SK-N-SH (cell line): ENCODE measurements around the gene EVX1. TPM values are rescaled to one million over a fixed set of nuclear protein-coding genes. Genes with fewer than 3 reads are reported as not detected.

Experiments used
- CTCF ChIA-PET: fragments of 300-600, 350-600 bp; formaldehyde crosslinking; extraction: SDS; loops from one replicate; lab custom pipeline; 2021; lab: Yijun Ruan, JAX
- POLR2A ChIA-PET: fragments of 350-600 bp; sonication (Branson Sonifier 250); formaldehyde crosslinking; extraction: SDS; loops from one replicate; lab custom pipeline; 2020; ENCODE audit warnings: antibody characterized with exemption, inconsistent platforms; lab: Yijun Ruan, JAX
- DNase-seq: peaks from one replicate; pipeline ENCODE4 v3.0.0; 2012
- H2AFZ ChIP-seq: fragments of 200-600 bp; sonication (generic); 2 replicates; pipeline ENCODE4 v1.8.1; 2016; ENCODE audit warnings: antibody characterized with exemption, mild to moderate bottlenecking, low read depth
- H3F3A ChIP-seq: fragments of 200-600 bp; sonication (generic); replicated peaks from 2 replicates; pipeline ENCODE3; 2016; ENCODE audit warnings: antibody characterized with exemption, mild to moderate bottlenecking; ENCODE audit not compliant: insufficient read depth
- H3K27ac ChIP-seq, 2 experiments: fragments of 200-500 bp in 1 of 2; fragments of 200-600 bp in 1 of 2; sonication (Bioruptor generic) in 1 of 2; sonication (generic), shearing (Covaris generic) in 1 of 2; 2 replicates each; pipeline versions ENCODE4 v1.5.1 to v1.6.1; 2014 to 2016; ENCODE audit warnings: low read depth in 2 of 2, inconsistent platforms in 1 of 2, low read length in 1 of 2, mild to moderate bottlenecking in 1 of 2, mixed read lengths in 1 of 2
- H3K27me3 ChIP-seq: fragments of 200-600 bp; sonication (generic), shearing (Covaris generic); 2 replicates; pipeline ENCODE4 v1.6.1; 2016; ENCODE audit warnings: mixed run types; ENCODE audit not compliant: insufficient read depth
- H3K36me3 ChIP-seq, 2 experiments: fragments of 200-500 bp in 1 of 2; fragments of 200-600 bp in 1 of 2; sonication (Bioruptor generic) in 1 of 2; sonication (generic) in 1 of 2; replicated peaks in 1 of 2; 2 replicates each; pipeline versions ENCODE3 to v1.5.1; 2014 to 2016; ENCODE audit warnings: low read length in 1 of 2, mild to moderate bottlenecking in 1 of 2; ENCODE audit not compliant: insufficient read depth in 2 of 2, control insufficient read depth in 1 of 2
- H3K4me1 ChIP-seq, 2 experiments: fragments of 200-500 bp in 1 of 2; fragments of 200-600 bp in 1 of 2; sonication (Bioruptor generic) in 1 of 2; sonication (generic), shearing (Covaris generic) in 1 of 2; 2 replicates each; pipeline versions ENCODE4 v1.5.1 to v1.6.1; 2014 to 2016; ENCODE audit warnings: low read depth in 1 of 2, low read length in 1 of 2, mixed run types in 1 of 2; ENCODE audit not compliant: insufficient read depth in 2 of 2, control insufficient read depth in 1 of 2
- H3K4me2 ChIP-seq: fragments of 200-600 bp; sonication (generic), shearing (Covaris generic); 2 replicates; pipeline ENCODE4 v1.6.1; 2017; ENCODE audit warnings: mixed run types
- H3K4me3 ChIP-seq, 2 experiments: fragments of 200-500 bp in 1 of 2; fragments of 200-600 bp in 1 of 2; sonication (Bioruptor generic) in 1 of 2; sonication (generic), shearing (Covaris generic) in 1 of 2; 2 replicates each; pipeline versions ENCODE4 v1.5.1 to v1.8.1; 2014 to 2016; ENCODE audit warnings: low read depth in 2 of 2, inconsistent platforms in 1 of 2, low read length in 1 of 2, mild to moderate bottlenecking in 1 of 2, mixed read lengths in 1 of 2, moderate library complexity in 1 of 2
- H3K79me2 ChIP-seq: fragments of 200-600 bp; sonication (generic); 2 replicates; pipeline ENCODE4 v1.8.1; 2017; ENCODE audit warnings: mild to moderate bottlenecking; ENCODE audit not compliant: insufficient read depth
- H3K9ac ChIP-seq: fragments of 200-600 bp; sonication (generic); 2 replicates; pipeline ENCODE4 v1.6.1; 2017; ENCODE audit warnings: mixed run types
- H3K9me2 ChIP-seq: fragments of 200-600 bp; sonication (generic); 2 replicates; pipeline ENCODE4 v1.6.1; 2017; ENCODE audit warnings: mixed run types
- H3K9me3 ChIP-seq: fragments of 200-600 bp; sonication (generic); 2 replicates; pipeline ENCODE4 v1.6.1; 2017; ENCODE audit warnings: mixed run types, mild to moderate bottlenecking, moderate library complexity
- H4K20me1 ChIP-seq: fragments of 200-600 bp; sonication (generic); 2 replicates; pipeline ENCODE4 v1.6.1; 2017; ENCODE audit warnings: mild to moderate bottlenecking, mixed run types; ENCODE audit not compliant: insufficient read depth
- CHD2 ChIP-seq: fragments of 150-350 bp; IDR thresholded peaks from 2 replicates; pipeline ENCODE4 v1.6.1; 2018; ENCODE audit warnings: low read length; ENCODE audit not compliant: partially characterized antibody
- EP300 ChIP-seq, 2 experiments: IDR thresholded peaks; 2 replicates each; pipeline versions ENCODE4 v1.4.0 to v1.6.1; 2012; ENCODE audit warnings: borderline replicate concordance in 1 of 2, low read depth in 1 of 2, low read length in 1 of 2
- FOSL2 ChIP-seq: IDR thresholded peaks from 2 replicates; pipeline ENCODE4 v1.4.0; 2012; ENCODE audit warnings: low read depth, mild to moderate bottlenecking, moderate library complexity, borderline replicate concordance
- FOXM1 ChIP-seq: IDR thresholded peaks from 2 replicates; pipeline ENCODE4 v1.4.0; 2012; ENCODE audit warnings: low read depth, mild to moderate bottlenecking
- GABPA ChIP-seq: IDR thresholded peaks from 2 replicates; pipeline ENCODE4 v1.4.0; 2012; ENCODE audit warnings: low read depth, mild to moderate bottlenecking
- GATA2 ChIP-seq: sonication (generic); formaldehyde crosslinking; IDR thresholded peaks from 2 replicates; pipeline ENCODE4 v1.5.0; 2020; ENCODE audit warnings: mild to moderate bottlenecking, missing genetic modification reagents
- MEF2A ChIP-seq: IDR thresholded peaks from 2 replicates; pipeline ENCODE4 v1.4.0; 2012; ENCODE audit warnings: low read depth, borderline replicate concordance
- NFIC ChIP-seq: IDR thresholded peaks from 2 replicates; pipeline ENCODE4 v1.4.0; 2012; ENCODE audit warnings: borderline replicate concordance
- NRF1 ChIP-seq: IDR thresholded peaks from 2 replicates; pipeline ENCODE4 v1.6.1; 2012; ENCODE audit warnings: low read depth, mild to moderate bottlenecking, low read length
- POLR2AphosphoS5 ChIP-seq: IDR thresholded peaks from 2 replicates; pipeline ENCODE4 v1.6.1; 2012; ENCODE audit warnings: low read depth, low read length
- RXRA ChIP-seq: IDR thresholded peaks from 2 replicates; pipeline ENCODE4 v1.4.0; 2012; ENCODE audit warnings: low read depth, mild to moderate bottlenecking, borderline replicate concordance
- SIN3A ChIP-seq: IDR thresholded peaks from 2 replicates; pipeline ENCODE4 v1.6.1; 2012; ENCODE audit warnings: low read depth, mild to moderate bottlenecking, low read length, moderate library complexity, borderline replicate concordance
- SMC3 ChIP-seq: IDR thresholded peaks from 2 replicates; pipeline ENCODE4 v1.6.1; 2012; ENCODE audit warnings: low read depth, low read length, improper control_type of control experiment
- TAF1 ChIP-seq: IDR thresholded peaks from 2 replicates; pipeline ENCODE4 v1.6.1; 2012; ENCODE audit warnings: low read depth, mild to moderate bottlenecking, low read length, moderate library complexity, borderline replicate concordance
- TCF12 ChIP-seq: IDR thresholded peaks from 2 replicates; pipeline ENCODE4 v1.4.0; 2012
- WGBS: methylation state at CpG from one replicate; pipeline ENCODE4 v1.1.6; 2017; ENCODE audit warnings: low lambda C conversion rate; 5-methylcytosine and 5-hydroxymethylcytosine counted together
- polyA plus RNA-seq, 3 experiments: library from polyadenylated mRNA; depleted of rRNA; stranded (reverse); fragments of >200 nt; gene quantifications; 2 replicates each; pipeline ENCODE4 v1.2.3, GENCODE V29; 2012
- TF ChIP-seq, protein P1 (sequence below): fragments of 150-350 bp; IDR thresholded peaks from 2 replicates; pipeline ENCODE4 v1.6.1; 2016; ENCODE audit warnings: mild to moderate bottlenecking, low read depth, low read length
- TF ChIP-seq, protein P2 (sequence below): IDR thresholded peaks from 2 replicates; pipeline ENCODE4 v1.4.0; 2012; ENCODE audit warnings: low read depth, borderline replicate concordance
- TF ChIP-seq, protein P3 (sequence below): IDR thresholded peaks from 2 replicates; pipeline ENCODE4; 2012
- TF ChIP-seq, protein P4 (sequence below): IDR thresholded peaks from 2 replicates; pipeline ENCODE4 v1.4.0; 2012; ENCODE audit warnings: low read depth, borderline replicate concordance
- TF ChIP-seq, protein P5 (sequence below): IDR thresholded peaks from 2 replicates; pipeline ENCODE4 v1.6.1; 2012; ENCODE audit warnings: mild to moderate bottlenecking, low read depth, low read length, moderate library complexity

The EVX1 gene
- polyA plus RNA-seq, 1 of the 3 experiments (the other 2 are of a cell fraction), result not detected

DNA sequence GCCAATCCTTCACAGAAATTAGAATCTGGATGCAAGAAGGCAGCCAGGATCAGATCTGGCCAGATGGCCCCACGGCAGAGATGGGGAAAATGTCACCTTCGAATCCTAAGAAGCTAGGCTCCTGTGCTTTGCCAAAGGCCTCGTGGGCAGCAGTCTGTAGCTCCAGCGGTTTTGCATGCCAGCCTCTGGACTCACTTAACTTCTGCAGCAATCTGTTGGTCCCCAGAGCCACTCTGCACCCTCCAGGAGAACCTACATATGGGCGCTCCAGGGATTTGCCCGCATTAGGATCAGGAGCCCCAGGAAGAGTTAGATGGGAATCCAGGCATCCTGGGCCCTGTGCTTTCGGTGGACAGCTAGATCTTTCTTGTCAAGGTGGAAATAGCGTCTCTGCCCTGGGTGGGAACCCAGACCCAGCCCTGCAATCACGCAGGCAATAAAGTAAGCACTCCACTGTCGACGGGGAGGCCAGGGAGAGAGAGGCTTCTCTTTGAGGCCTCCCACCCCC, 32.6 kb upstream of the EVX1 start:
- no peaks in the 10 kb centered on the region for H3K9me3 ChIP-seq
- WGBS, result 28% methylated on average over 11 of the region's 11 CpGs

More for the DNA sequence above, 32.6 kb upstream of the EVX1 start:
- Histone ChIP-seq H3K9ac (no peak overlapping the region), H3K4me3 (peak overlapping the region in 1 of 2 experiments; percentile 50; a peak in 1 of 4 replicates), H3K4me2 (no peak overlapping the region), H3K36me3 (no peaks in the 10 kb centered on the region), H4K20me1 (no peaks in the 10 kb centered on the region; the same call in 1 of the 2 replicates), H3K9me2 (no peaks in the 10 kb centered on the region), H2AFZ (no peak overlapping the region), H3K27ac (no peak overlapping the region), H3K4me1 (peaks cover 0 to 18% of the 10 kb centered on the region in 2 experiments; a peak in 1 of 4 replicates), H3K79me2 (no peaks in the 10 kb centered on the region), H3F3A (no peaks in the 10 kb centered on the region), H3K27me3 (peaks cover 97% of the 10 kb centered on the region)
- CTCF ChIA-PET, result interaction anchor here (0.6 to 8.7 kb wide), 52 partner anchors 9 to 886 kb away, joined by 3 to 81 read pairs (median 4); partner anchors contain the start of genes HOXA10, HOXA13, HOXA5 and TAX1BP1
- TF ChIP-seq EP300 (IDR thresholded peaks at IDR 0.05; ENCODE audit: borderline replicate concordance in 1 of 2, low read depth in 1 of 2, low read length in 1 of 2) (no peak), RXRA (no peak), TCF12 (no peak), POLR2AphosphoS5 (no peak), NRF1 (no peak), TAF1 (no peak), FOXM1 (no peak), FOSL2 (no peak), SIN3A (no peak), MEF2A (no peak), CHD2 (no peak), GATA2 (CRISPR knock-in tag) (no peak), SMC3 (no peak), NFIC (no peak), GABPA (no peak)
- TF ChIP-seq, protein P1, sequence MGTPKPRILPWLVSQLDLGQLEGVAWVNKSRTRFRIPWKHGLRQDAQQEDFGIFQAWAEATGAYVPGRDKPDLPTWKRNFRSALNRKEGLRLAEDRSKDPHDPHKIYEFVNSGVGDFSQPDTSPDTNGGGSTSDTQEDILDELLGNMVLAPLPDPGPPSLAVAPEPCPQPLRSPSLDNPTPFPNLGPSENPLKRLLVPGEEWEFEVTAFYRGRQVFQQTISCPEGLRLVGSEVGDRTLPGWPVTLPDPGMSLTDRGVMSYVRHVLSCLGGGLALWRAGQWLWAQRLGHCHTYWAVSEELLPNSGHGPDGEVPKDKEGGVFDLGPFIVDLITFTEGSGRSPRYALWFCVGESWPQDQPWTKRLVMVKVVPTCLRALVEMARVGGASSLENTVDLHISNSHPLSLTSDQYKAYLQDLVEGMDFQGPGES, result no peak
- TF ChIP-seq, protein P2, sequence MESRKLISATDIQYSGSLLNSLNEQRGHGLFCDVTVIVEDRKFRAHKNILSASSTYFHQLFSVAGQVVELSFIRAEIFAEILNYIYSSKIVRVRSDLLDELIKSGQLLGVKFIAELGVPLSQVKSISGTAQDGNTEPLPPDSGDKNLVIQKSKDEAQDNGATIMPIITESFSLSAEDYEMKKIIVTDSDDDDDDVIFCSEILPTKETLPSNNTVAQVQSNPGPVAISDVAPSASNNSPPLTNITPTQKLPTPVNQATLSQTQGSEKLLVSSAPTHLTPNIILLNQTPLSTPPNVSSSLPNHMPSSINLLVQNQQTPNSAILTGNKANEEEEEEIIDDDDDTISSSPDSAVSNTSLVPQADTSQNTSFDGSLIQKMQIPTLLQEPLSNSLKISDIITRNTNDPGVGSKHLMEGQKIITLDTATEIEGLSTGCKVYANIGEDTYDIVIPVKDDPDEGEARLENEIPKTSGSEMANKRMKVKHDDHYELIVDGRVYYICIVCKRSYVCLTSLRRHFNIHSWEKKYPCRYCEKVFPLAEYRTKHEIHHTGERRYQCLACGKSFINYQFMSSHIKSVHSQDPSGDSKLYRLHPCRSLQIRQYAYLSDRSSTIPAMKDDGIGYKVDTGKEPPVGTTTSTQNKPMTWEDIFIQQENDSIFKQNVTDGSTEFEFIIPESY, result no peak
- TF ChIP-seq, protein P3, sequence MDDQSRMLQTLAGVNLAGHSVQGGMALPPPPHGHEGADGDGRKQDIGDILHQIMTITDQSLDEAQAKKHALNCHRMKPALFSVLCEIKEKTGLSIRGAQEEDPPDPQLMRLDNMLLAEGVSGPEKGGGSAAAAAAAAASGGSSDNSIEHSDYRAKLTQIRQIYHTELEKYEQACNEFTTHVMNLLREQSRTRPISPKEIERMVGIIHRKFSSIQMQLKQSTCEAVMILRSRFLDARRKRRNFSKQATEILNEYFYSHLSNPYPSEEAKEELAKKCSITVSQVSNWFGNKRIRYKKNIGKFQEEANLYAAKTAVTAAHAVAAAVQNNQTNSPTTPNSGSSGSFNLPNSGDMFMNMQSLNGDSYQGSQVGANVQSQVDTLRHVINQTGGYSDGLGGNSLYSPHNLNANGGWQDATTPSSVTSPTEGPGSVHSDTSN, result no peak
- TF ChIP-seq, protein P4, sequence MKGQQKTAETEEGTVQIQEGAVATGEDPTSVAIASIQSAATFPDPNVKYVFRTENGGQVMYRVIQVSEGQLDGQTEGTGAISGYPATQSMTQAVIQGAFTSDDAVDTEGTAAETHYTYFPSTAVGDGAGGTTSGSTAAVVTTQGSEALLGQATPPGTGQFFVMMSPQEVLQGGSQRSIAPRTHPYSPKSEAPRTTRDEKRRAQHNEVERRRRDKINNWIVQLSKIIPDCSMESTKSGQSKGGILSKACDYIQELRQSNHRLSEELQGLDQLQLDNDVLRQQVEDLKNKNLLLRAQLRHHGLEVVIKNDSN, result no peak
- TF ChIP-seq, protein P5, sequence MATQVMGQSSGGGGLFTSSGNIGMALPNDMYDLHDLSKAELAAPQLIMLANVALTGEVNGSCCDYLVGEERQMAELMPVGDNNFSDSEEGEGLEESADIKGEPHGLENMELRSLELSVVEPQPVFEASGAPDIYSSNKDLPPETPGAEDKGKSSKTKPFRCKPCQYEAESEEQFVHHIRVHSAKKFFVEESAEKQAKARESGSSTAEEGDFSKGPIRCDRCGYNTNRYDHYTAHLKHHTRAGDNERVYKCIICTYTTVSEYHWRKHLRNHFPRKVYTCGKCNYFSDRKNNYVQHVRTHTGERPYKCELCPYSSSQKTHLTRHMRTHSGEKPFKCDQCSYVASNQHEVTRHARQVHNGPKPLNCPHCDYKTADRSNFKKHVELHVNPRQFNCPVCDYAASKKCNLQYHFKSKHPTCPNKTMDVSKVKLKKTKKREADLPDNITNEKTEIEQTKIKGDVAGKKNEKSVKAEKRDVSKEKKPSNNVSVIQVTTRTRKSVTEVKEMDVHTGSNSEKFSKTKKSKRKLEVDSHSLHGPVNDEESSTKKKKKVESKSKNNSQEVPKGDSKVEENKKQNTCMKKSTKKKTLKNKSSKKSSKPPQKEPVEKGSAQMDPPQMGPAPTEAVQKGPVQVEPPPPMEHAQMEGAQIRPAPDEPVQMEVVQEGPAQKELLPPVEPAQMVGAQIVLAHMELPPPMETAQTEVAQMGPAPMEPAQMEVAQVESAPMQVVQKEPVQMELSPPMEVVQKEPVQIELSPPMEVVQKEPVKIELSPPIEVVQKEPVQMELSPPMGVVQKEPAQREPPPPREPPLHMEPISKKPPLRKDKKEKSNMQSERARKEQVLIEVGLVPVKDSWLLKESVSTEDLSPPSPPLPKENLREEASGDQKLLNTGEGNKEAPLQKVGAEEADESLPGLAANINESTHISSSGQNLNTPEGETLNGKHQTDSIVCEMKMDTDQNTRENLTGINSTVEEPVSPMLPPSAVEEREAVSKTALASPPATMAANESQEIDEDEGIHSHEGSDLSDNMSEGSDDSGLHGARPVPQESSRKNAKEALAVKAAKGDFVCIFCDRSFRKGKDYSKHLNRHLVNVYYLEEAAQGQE, result no peak
- DNase-seq, result no peak
- POLR2A ChIA-PET, result no interaction called here
